BE2C (cell line): ENCODE results near the gene OTOP3.

Experiments
- DNase-seq: peaks from one replicate; pipeline ENCODE4 v3.0.0-alpha.2; 2020
- H3K27me3 ChIP-seq: fragments of 250-450 bp; sonication (Bioruptor Pico); 2 replicates; pipeline ENCODE4 v1.5.1; 2020; ENCODE audit warnings: mild to moderate bottlenecking
- H3K36me3 ChIP-seq: fragments of 250-450 bp; sonication (Bioruptor Pico); 2 replicates; pipeline ENCODE4 v1.5.1; 2020; ENCODE audit warnings: mild to moderate bottlenecking
- H3K4me1 ChIP-seq: fragments of 250-450 bp; sonication (Bioruptor Pico); 2 replicates; pipeline ENCODE4 v1.5.1; 2020
- H3K4me3 ChIP-seq: 2 replicates; pipeline ENCODE4 v1.5.1; 2011; ENCODE audit warnings: low read depth, low read length
- H3K9me3 ChIP-seq: fragments of 250-450 bp; sonication (Bioruptor Pico); 2 replicates; pipeline ENCODE4 v1.5.1; 2020
- TF ChIP-seq, protein P1 (sequence below): IDR thresholded peaks from 2 replicates; pipeline ENCODE4 v1.5.1; 2012; ENCODE audit warnings: mild to moderate bottlenecking, low read depth, low read length

The OTOP3 gene

DNA sequence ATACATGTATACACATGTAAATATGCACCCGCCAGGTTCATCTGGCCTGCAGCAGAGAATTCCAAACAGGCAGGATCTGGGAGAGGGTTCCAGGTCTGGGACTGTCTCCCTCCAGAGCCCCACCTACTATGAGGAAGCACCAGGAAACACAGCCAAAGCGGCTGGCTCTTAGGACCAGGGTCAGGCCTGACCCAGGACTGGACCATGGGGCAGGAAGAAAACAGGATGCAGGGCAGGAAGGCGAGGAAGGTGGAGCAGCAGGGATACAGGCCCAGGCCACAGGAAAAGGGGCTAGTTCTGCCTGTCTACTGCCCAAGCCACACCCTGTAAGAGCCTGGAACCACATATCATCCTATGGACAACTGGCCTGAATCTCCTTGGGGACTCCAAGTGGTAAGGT, 34.7 kb downstream of the OTOP3 start:
- no peaks in the 10 kb centered on the region; the same call in 1 of the 2 replicates for H3K4me1 ChIP-seq
- H3K9me3 ChIP-seq, result no peaks in the 10 kb centered on the region
- DNase-seq, result no peak
- H3K36me3 ChIP-seq, result no peaks in the 10 kb centered on the region
- TF ChIP-seq, protein P1, sequence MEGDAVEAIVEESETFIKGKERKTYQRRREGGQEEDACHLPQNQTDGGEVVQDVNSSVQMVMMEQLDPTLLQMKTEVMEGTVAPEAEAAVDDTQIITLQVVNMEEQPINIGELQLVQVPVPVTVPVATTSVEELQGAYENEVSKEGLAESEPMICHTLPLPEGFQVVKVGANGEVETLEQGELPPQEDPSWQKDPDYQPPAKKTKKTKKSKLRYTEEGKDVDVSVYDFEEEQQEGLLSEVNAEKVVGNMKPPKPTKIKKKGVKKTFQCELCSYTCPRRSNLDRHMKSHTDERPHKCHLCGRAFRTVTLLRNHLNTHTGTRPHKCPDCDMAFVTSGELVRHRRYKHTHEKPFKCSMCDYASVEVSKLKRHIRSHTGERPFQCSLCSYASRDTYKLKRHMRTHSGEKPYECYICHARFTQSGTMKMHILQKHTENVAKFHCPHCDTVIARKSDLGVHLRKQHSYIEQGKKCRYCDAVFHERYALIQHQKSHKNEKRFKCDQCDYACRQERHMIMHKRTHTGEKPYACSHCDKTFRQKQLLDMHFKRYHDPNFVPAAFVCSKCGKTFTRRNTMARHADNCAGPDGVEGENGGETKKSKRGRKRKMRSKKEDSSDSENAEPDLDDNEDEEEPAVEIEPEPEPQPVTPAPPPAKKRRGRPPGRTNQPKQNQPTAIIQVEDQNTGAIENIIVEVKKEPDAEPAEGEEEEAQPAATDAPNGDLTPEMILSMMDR, result no peak
- no peak overlapping the region for H3K4me3 ChIP-seq
- peaks cover 15% of the 10 kb centered on the region for H3K27me3 ChIP-seq

GRCh38 chr17:74971069-74971841, 35.6 kb downstream of the OTOP3 start:
- TF ChIP-seq, protein P1, result no peak
- H3K4me1 ChIP-seq, result no peaks in the 10 kb centered on the region; the same call in 1 of the 2 replicates
- peak overlapping the region; percentile 59; the same call in 1 of the 2 replicates for H3K4me3 ChIP-seq
- peaks cover 15% of the 10 kb centered on the region for H3K27me3 ChIP-seq
- no peaks in the 10 kb centered on the region for H3K9me3 ChIP-seq
- no peak for DNase-seq
- no peaks in the 10 kb centered on the region for H3K36me3 ChIP-seq

DNA sequence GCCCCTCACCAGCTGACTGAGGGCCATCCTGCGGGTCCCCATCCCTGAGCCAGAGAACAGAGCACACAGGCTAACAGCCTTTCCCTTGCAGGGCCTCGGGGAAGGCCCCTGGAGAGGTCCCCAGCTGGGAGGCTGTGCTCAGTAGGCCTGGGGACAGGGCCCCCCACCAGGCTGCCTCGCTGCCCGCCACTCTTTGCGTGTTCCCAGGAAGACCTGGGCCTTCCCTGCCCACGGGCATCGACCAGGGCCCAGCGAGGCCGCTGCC, 36.1 kb downstream of the OTOP3 start:
- Histone ChIP-seq H3K4me3 (peak overlapping the region; percentile 59), H3K4me1 (no peaks in the 10 kb centered on the region; the same call in 1 of the 2 replicates), H3K9me3 (no peaks in the 10 kb centered on the region), H3K27me3 (peaks cover 15% of the 10 kb centered on the region), H3K36me3 (no peaks in the 10 kb centered on the region)
- TF ChIP-seq, protein P1, result no peak
- no peak for DNase-seq

DNA sequence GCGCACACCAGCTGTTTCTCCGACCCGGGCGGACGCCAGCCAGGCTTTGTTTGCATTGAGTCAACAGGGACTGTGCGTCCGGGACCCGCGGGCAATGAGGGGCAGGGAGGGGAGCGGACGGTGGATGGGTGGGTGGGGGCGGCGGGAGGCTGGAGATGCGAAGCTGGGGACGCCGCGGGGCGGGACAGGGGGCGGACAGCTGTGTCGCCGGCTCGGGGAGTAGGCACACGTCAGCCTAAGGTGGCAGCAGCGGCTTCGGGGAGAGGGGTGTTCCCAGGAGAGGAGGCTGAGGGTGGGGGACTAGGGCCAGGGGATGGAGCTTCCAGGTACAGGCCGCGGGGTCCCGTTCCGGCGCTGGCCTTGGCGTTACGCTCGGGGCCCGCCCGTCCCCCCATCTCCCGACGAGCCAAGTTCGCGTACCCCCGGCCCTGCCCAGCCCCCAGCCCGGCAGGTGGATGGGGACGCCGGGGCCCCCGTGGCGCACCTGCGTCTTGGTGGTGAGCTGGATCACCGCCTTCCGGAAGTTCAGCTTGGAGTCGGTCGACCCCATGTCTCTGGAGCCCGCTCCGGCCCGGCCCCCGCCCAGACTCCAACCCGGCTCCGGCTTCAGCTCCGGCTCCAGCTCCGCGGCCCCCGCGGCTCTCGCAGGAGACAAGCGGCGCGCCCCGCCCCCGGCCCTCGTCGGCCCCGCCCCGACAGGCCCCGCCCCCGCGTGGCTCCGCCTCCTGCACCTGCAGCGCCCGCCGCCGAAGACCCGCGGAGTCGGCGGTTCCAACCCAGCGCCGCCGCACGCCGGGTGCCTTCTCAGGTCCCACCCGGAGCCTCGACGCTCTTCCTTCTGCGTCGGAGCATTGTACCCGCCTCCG, 36.6 kb downstream of the OTOP3 start, which contains the start of gene HID1:
HID1 (minus strand) TSS at position 653 of the 866 bp plus-strand sequence; CDS start at position 550, 103 bp downstream.
- Histone ChIP-seq H3K36me3 (no peaks in the 10 kb centered on the region), H3K9me3 (no peaks in the 10 kb centered on the region), H3K27me3 (peaks cover 15% of the 10 kb centered on the region), H3K4me3 (peak within 1 kb of the TSS; percentile 59), H3K4me1 (no peaks in the 10 kb centered on the region; the same call in 1 of the 2 replicates)
- TF ChIP-seq, protein P1, result no peak
- peak; percentile 80 for DNase-seq

GRCh38 chr17:74972973-74973328, 37.3 kb downstream of the OTOP3 start:
- Histone ChIP-seq H3K9me3 (no peaks in the 10 kb centered on the region), H3K36me3 (no peaks in the 10 kb centered on the region), H3K4me1 (no peaks in the 10 kb centered on the region; the same call in 1 of the 2 replicates), H3K27me3 (peaks cover 15% of the 10 kb centered on the region), H3K4me3 (peak overlapping the region; percentile 59)
- DNase-seq, result no peak
- TF ChIP-seq, protein P1, result no peak
